ENCODE measurements around the gene AFF3.

Gene AFF3

GRCh38 chr2:99918389-99918788 is 224.0 kb downstream of the AFF3 start:
- DNase-seq, result no peak

GRCh38 chr2:99915108-99915675 is 227.2 kb downstream of the AFF3 start:
- no peak for DNase-seq

- no peak for DNase-seq
Measured at GRCh38 chr2:99911736-99912135, 230.7 kb downstream of the AFF3 start.

- no peak for DNase-seq
Measured at GRCh38 chr2:99910902-99911301, 231.5 kb downstream of the AFF3 start.

- DNase-seq, result no peak
Measured at GRCh38 chr2:99905636-99906035, 236.8 kb downstream of the AFF3 start.

- no peak for DNase-seq
Measured at GRCh38 chr2:99905025-99905424, 237.4 kb downstream of the AFF3 start.

- DNase-seq, result no peak
Measured at GRCh38 chr2:99903981-99904380, 238.4 kb downstream of the AFF3 start.

GRCh38 chr2:99900556-99900955 is 241.8 kb downstream of the AFF3 start:
- no peak for DNase-seq

GRCh38 chr2:99899882-99900281 is 242.5 kb downstream of the AFF3 start:
- no peak for DNase-seq

GRCh38 chr2:99899058-99899855 is 243.1 kb downstream of the AFF3 start:
- no peak for DNase-seq

GRCh38 chr2:99898336-99899048 is 243.9 kb downstream of the AFF3 start:
- no peak for DNase-seq

GRCh38 chr2:99891428-99891780 is 251.0 kb downstream of the AFF3 start:
- no peak for DNase-seq

GRCh38 chr2:99890568-99891427 is 251.6 kb downstream of the AFF3 start:
- DNase-seq, result no peak

GRCh38 chr2:99888617-99889016 is 253.8 kb downstream of the AFF3 start:
- no peak for DNase-seq

GRCh38 chr2:99886418-99886817 is 256.0 kb downstream of the AFF3 start:
- DNase-seq, result no peak

GRCh38 chr2:99883358-99883757 is 259.0 kb downstream of the AFF3 start:
- no peak for DNase-seq

GRCh38 chr2:99881901-99882591 is 260.3 kb downstream of the AFF3 start:
- no peak for DNase-seq

- no peak for DNase-seq
Measured at GRCh38 chr2:99880964-99881294, 261.5 kb downstream of the AFF3 start.

GRCh38 chr2:99880148-99880963 is 262.0 kb downstream of the AFF3 start:
- no peak for DNase-seq

- DNase-seq, result no peak
Measured at GRCh38 chr2:99879481-99879880, 262.9 kb downstream of the AFF3 start.

- DNase-seq, result no peak
Measured at GRCh38 chr2:99878581-99879350, 263.6 kb downstream of the AFF3 start.

Data from SHP77 treated with DMSO at 0.1 percent for 48 hours (cell line).